Measurements from ENCODE around the gene MUC13.

MUC13 gene

DNA sequence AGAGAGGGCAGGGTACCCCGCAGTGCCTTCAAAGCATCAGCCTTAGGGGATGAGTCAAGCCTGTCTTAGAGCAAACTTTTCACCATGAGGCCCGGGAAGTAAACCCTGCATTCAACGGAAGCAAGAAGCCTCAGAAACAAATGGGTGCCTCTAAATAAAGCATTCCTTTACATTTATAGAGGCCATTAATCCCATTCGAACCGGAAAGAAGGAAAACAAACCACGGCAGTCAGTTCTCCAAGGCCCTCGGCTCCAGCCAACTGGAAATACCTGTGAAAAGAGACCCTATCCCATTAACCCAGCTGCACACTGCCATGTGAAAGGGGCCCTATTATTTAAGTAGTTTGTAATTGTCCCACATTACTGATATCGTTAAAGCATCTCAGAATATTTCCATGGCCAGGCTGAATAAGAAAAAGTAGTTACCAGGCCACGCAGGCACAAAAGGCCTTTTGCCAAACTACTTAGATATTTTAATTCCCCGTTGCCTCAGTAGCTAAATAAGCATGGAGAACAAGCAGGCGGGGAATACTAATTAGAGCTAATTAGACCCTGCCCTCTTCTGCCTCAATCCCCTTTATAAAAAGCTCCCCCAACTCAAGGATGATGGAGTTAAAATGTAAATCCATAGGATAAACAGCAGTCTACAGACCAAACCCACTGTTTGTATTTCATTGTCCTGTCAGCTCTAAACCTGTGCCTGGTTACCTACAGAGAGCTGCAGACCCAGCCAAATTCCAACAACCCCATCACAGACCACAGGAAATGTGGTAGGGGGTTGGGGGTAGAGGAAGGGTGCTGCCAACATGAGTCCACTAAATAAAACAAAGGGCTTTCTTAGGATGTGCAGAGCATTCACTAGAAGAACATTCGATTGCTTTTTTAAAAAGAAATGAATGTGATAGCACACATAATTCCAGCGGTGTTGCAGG, 51.5 kb downstream of the MUC13 start:
- no peaks in the 10 kb centered on the region for H3K9me3 ChIP-seq (ENCODE audit: insufficient read depth, low read depth, low read length)
- peaks cover 60% of the 10 kb centered on the region for H3K4me1 ChIP-seq (ENCODE audit: insufficient read depth, low read length)
- no peaks in the 10 kb centered on the region for H3K27me3 ChIP-seq (ENCODE audit: insufficient read depth, low read length)
- H3K27ac ChIP-seq (ENCODE audit: low read depth, low read length): peak overlapping the region; percentile 33
- WGBS: 32% methylated on average over 13 of the region's 13 CpGs
- no peak overlapping the region; the same call in 1 of the 2 replicates for H3K4me3 ChIP-seq (ENCODE audit: low read length)
- H3K9ac ChIP-seq (ENCODE audit: low read depth, low read length): peak overlapping the region; percentile 29; the same call in 1 of the 2 replicates
- peaks cover 7% of the 10 kb centered on the region; the same call in 1 of the 2 replicates for H3K36me3 ChIP-seq (ENCODE audit: insufficient read depth, low read length)

DNA sequence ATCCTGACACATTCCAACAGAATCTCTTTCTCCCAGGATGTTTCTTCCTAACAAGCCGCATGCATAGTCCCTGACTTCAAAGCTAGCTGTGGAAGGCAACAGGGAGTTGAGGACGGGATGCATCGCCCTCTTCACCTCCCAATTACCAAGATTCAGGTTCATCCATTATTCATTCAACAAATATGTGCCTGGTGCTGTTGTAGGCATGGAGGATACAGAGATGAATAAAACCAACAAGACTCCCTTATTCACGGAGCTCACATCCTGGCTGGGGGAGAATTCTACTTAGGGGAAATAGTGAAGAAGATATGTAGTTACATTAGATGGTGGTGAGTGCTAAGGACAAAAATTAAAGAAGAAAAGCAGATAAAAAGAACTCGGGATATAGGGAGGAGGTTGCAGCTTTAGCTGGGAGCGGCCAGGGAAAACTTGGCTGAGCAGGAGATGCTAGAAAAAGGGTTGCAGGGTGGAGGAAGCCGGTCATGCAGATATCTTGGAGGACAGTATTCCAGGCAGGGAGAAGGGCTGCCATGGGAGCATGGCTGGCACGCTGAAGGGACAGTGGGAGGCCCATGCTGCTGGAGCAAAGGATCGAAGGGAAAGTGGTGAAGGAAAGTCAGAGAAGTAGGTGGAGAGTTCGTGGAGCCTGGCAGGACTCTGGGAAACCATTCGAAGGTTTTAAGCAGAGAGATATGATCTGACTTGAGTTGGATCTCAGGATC, 52.4 kb downstream of the MUC13 start:
- peaks cover 57% of the 10 kb centered on the region for H3K4me1 ChIP-seq (ENCODE audit: insufficient read depth, low read length)
- 83% methylated on average over 11 of the region's 11 CpGs for WGBS
- peak overlapping the region; percentile 9 for H3K27ac ChIP-seq (ENCODE audit: low read depth, low read length)

DNA sequence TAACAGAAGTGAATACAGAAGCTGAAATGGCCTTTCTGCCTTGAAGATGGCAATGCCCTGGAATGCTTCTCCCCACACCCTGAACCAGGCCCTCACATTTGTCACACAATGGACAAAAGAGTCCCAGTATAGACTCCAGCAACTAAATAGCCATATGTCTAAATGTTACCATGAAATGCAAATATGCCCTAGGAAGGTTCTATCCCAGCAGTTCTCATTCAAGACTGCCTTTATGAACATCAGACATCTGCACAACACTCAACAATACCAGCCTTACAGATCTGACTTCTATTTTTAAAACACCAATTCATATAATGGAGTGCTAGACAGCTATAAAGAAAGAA, 55.2 kb downstream of the MUC13 start:
- Histone ChIP-seq H3K9me3 (ENCODE audit: insufficient read depth, low read depth, low read length) (no peaks in the 10 kb centered on the region), H3K4me1 (ENCODE audit: insufficient read depth, low read length) (peaks cover 51% of the 10 kb centered on the region), H3K9ac (ENCODE audit: low read depth, low read length) (no peak overlapping the region), H3K36me3 (ENCODE audit: insufficient read depth, low read length) (peaks cover 7% of the 10 kb centered on the region; the same call in 1 of the 2 replicates), H3K27me3 (ENCODE audit: insufficient read depth, low read length) (no peaks in the 10 kb centered on the region), H3K27ac (ENCODE audit: low read depth, low read length) (no peak overlapping the region), H3K4me3 (ENCODE audit: low read length) (no peak overlapping the region)

More for the DNA sequence above, 52.4 kb downstream of the MUC13 start:
- no peaks in the 10 kb centered on the region for H3K27me3 ChIP-seq (ENCODE audit: insufficient read depth, low read length)
- no peak overlapping the region for H3K9ac ChIP-seq (ENCODE audit: low read depth, low read length)
- H3K9me3 ChIP-seq (ENCODE audit: insufficient read depth, low read depth, low read length): no peaks in the 10 kb centered on the region
- peaks cover 7% of the 10 kb centered on the region; the same call in 1 of the 2 replicates for H3K36me3 ChIP-seq (ENCODE audit: insufficient read depth, low read length)
- H3K4me3 ChIP-seq (ENCODE audit: low read length): 0 out of 2 replicates have a peak overlapping the region, but pooled peaks have one; percentile 2

DNA sequence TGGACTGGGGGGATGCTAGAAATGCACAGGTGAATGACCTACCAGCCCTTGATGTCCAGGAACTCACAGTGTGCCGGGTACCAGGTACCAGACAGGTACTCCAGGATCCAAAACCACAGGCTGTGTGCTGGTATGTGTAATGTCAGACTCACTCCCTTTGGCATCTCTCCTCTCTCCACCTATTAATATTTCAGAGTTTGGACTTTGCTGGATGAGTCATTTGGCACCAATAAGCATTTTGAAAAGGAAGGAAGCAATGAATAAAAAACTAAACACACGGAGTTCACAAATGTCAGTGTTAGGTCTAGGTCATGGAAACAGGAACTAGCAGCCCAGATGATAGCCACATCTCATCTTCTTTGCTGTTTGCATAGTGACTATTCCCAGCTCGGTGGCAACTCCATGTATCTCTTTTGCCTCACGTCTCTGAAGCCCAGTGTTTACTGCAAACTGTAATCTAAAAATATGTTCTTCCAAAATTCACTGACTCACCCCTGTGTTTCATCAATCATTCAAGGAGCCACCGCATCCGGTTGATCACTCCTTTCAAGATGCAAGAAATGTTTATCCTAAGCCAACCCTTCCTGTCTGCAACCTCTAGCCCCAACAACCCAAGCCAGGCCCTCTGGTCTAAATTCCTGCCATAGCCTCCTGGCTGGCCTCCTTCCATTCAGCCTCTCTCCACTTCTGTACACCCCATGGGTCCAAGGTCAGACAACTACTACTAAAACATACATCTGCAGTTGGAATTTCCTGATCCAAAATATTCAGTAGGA, 55.8 kb downstream of the MUC13 start:
- WGBS: 91% methylated on average over 6 of the region's 6 CpGs
- no peak overlapping the region for H3K27ac ChIP-seq (ENCODE audit: low read depth, low read length)
- H3K4me3 ChIP-seq (ENCODE audit: low read length): no peak overlapping the region
- peaks cover 7% of the 10 kb centered on the region; the same call in 1 of the 2 replicates for H3K36me3 ChIP-seq (ENCODE audit: insufficient read depth, low read length)
- peaks cover 51% of the 10 kb centered on the region for H3K4me1 ChIP-seq (ENCODE audit: insufficient read depth, low read length)
- no peaks in the 10 kb centered on the region for H3K27me3 ChIP-seq (ENCODE audit: insufficient read depth, low read length)
- H3K9ac ChIP-seq (ENCODE audit: low read depth, low read length): no peak overlapping the region
- H3K9me3 ChIP-seq (ENCODE audit: insufficient read depth, low read depth, low read length): no peaks in the 10 kb centered on the region

GRCh38 chr3:124877674-124878073, 56.9 kb downstream of the MUC13 start:
- H3K9me3 ChIP-seq (ENCODE audit: insufficient read depth, low read depth, low read length): no peaks in the 10 kb centered on the region
- H3K27me3 ChIP-seq (ENCODE audit: insufficient read depth, low read length): no peaks in the 10 kb centered on the region
- 96% methylated on average over 3 of the region's 3 CpGs for WGBS
- no peak overlapping the region for H3K9ac ChIP-seq (ENCODE audit: low read depth, low read length)
- H3K27ac ChIP-seq (ENCODE audit: low read depth, low read length): no peak overlapping the region
- peaks cover 13% of the 10 kb centered on the region for H3K36me3 ChIP-seq (ENCODE audit: insufficient read depth, low read length)
- H3K4me3 ChIP-seq (ENCODE audit: low read length): no peak overlapping the region
- peaks cover 50% of the 10 kb centered on the region for H3K4me1 ChIP-seq (ENCODE audit: insufficient read depth, low read length)

GRCh38 chr3:124876401-124876878, 58.1 kb downstream of the MUC13 start:
- Histone ChIP-seq H3K27me3 (ENCODE audit: insufficient read depth, low read length) (no peaks in the 10 kb centered on the region), H3K27ac (ENCODE audit: low read depth, low read length) (no peak overlapping the region), H3K36me3 (ENCODE audit: insufficient read depth, low read length) (peaks cover 22% of the 10 kb centered on the region), H3K4me3 (ENCODE audit: low read length) (no peak overlapping the region), H3K4me1 (ENCODE audit: insufficient read depth, low read length) (peaks cover 41% of the 10 kb centered on the region), H3K9ac (ENCODE audit: low read depth, low read length) (no peak overlapping the region), H3K9me3 (ENCODE audit: insufficient read depth, low read depth, low read length) (no peaks in the 10 kb centered on the region)
- 62% methylated on average over 3 of the region's 3 CpGs for WGBS

- H3K36me3 ChIP-seq (ENCODE audit: insufficient read depth, low read length): peaks cover 36% of the 10 kb centered on the region
- no peaks in the 10 kb centered on the region for H3K27me3 ChIP-seq (ENCODE audit: insufficient read depth, low read length)
- WGBS: 57% methylated on average over 1 of the region's 1 CpG
- H3K27ac ChIP-seq (ENCODE audit: low read depth, low read length): no peak overlapping the region
- no peaks in the 10 kb centered on the region for H3K9me3 ChIP-seq (ENCODE audit: insufficient read depth, low read depth, low read length)
- peaks cover 24% of the 10 kb centered on the region for H3K4me1 ChIP-seq (ENCODE audit: insufficient read depth, low read length)
- no peak overlapping the region for H3K9ac ChIP-seq (ENCODE audit: low read depth, low read length)
- H3K4me3 ChIP-seq (ENCODE audit: low read length): no peak overlapping the region
Measured at GRCh38 chr3:124873226-124873625, 61.3 kb downstream of the MUC13 start.

- Histone ChIP-seq H3K4me3 (ENCODE audit: low read length) (no peak overlapping the region), H3K27me3 (ENCODE audit: insufficient read depth, low read length) (no peaks in the 10 kb centered on the region), H3K9ac (ENCODE audit: low read depth, low read length) (no peak overlapping the region), H3K4me1 (ENCODE audit: insufficient read depth, low read length) (no peaks in the 10 kb centered on the region), H3K27ac (ENCODE audit: low read depth, low read length) (no peak overlapping the region), H3K36me3 (ENCODE audit: insufficient read depth, low read length) (peaks cover 69% of the 10 kb centered on the region), H3K9me3 (ENCODE audit: insufficient read depth, low read depth, low read length) (no peaks in the 10 kb centered on the region)
- WGBS: over 99% methylated on average over 3 of the region's 3 CpGs
Measured at GRCh38 chr3:124867511-124867910, 67.0 kb downstream of the MUC13 start.

DNA sequence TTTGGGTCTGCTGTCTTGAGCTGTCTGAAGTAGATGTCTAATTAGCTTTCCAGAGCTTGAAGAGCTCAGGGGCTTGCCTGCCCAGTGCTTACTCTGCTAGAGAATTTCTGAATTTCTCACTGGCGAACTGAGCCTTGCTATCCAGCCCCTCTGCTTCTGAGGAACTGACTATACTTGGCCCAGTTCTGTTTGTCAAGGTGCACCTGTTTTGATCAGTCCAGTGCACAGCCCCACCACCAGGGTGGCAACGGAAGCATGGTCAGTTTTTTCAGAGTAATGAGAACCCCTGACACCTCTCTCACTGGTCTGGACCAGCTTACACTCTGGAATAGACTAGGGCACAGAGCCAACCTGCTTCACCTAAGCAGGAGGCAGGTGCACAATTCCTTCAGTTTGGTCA, 72.5 kb downstream of the MUC13 start:
- Histone ChIP-seq H3K36me3 (ENCODE audit: insufficient read depth, low read length) (peaks cover 54% of the 10 kb centered on the region), H3K9ac (ENCODE audit: low read depth, low read length) (no peak overlapping the region), H3K4me1 (ENCODE audit: insufficient read depth, low read length) (peaks cover 21% of the 10 kb centered on the region; the same call in 1 of the 2 replicates), H3K4me3 (ENCODE audit: low read length) (no peak overlapping the region), H3K27ac (ENCODE audit: low read depth, low read length) (no peak overlapping the region), H3K27me3 (ENCODE audit: insufficient read depth, low read length) (no peaks in the 10 kb centered on the region), H3K9me3 (ENCODE audit: insufficient read depth, low read depth, low read length) (no peaks in the 10 kb centered on the region)
- 92% methylated on average over 2 of the region's 2 CpGs for WGBS

DNA sequence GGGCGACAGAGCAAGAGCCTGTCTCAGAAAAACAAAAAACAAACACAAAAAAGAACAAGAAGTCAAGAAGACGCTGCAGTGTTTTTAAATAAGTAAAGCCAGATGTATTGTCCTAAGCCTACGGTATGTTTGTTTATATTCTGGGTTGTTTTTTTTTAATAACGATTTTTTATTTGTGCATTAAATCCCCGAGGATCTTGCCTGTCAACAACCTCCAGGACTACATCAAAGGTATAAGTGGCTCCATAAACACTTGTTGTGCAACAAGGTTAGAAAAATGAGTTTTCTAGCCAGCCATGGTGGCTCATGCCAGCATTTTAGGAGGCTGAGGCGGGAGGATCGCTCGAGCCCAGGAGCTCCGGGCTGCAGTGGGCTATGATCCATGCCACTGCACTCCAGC, 73.5 kb downstream of the MUC13 start:
- WGBS: 93% methylated on average over 9 of the region's 9 CpGs
- Histone ChIP-seq H3K9me3 (ENCODE audit: insufficient read depth, low read depth, low read length) (no peaks in the 10 kb centered on the region), H3K4me3 (ENCODE audit: low read length) (no peak overlapping the region), H3K27ac (ENCODE audit: low read depth, low read length) (no peak overlapping the region), H3K36me3 (ENCODE audit: insufficient read depth, low read length) (peaks cover 54% of the 10 kb centered on the region), H3K9ac (ENCODE audit: low read depth, low read length) (no peak overlapping the region), H3K27me3 (ENCODE audit: insufficient read depth, low read length) (no peaks in the 10 kb centered on the region), H3K4me1 (ENCODE audit: insufficient read depth, low read length) (peaks cover 21% of the 10 kb centered on the region; the same call in 1 of the 2 replicates)
